NCI-H524 treated with DMSO at 0.1 percent for 48 hours (cell line): ENCODE measurements around the gene TFG.

Experiments
- DNase-seq: peaks from one replicate; lab custom pipeline; 2025; lab: John Stamatoyannopoulos, UW

TFG gene

DNA sequence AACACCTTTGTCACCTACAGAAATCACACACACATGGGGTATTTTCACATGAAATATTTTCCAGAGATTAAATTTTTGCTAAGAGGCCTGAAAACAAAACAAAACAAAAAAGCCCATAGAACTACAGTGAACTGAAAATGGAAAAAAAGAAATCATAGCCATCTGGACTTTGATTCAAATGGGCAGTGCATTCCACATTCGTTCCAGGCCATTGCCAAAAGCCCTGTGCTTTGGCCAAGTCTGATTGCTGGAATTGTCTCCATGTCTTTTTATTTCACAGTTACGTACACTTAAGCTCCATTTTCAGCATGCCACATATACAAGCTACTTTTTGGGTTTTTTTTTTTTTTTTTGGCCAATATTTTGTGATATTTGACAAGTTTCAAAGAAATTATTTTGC is 47.1 kb downstream of the TFG start:
- no peak for DNase-seq

DNA sequence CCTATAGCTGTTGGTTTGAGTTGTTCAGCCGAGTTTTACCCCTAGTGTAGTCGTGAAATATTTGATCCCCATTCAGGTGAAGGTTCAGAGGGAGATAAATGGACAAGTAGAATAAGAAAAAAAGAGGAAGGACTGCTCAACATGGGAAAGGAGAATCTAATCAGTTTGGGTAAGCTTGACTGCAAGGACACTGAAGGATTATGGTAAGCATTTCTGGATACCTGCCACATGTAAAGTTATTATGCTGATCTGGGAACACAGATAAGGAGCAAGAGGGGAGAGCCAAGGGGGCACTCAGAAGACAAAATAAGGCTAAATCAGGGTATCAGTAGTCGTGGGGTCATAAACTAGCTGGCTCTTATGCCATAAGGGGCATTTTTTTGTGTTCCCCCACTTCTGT is 49.9 kb downstream of the TFG start:
- no peak for DNase-seq

DNA sequence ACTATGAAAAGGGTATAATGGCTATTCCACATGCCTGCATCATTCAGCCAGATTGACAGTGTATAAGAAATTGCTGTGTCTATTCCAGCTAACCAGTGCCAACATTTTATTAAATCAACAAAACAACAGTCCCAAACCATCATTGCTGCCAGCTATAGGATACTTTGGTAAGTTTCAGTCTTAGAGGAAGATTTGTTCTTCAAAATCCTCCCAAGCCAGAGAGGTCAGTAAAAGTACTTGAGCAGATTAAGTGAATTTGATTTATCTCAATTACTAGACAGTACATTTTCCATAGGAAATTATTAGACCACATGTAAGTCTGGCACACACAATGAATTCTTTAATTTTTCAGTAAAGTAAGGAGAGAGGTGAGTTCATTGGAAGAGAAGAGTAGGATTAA is 50.7 kb downstream of the TFG start:
- no peak for DNase-seq

DNA sequence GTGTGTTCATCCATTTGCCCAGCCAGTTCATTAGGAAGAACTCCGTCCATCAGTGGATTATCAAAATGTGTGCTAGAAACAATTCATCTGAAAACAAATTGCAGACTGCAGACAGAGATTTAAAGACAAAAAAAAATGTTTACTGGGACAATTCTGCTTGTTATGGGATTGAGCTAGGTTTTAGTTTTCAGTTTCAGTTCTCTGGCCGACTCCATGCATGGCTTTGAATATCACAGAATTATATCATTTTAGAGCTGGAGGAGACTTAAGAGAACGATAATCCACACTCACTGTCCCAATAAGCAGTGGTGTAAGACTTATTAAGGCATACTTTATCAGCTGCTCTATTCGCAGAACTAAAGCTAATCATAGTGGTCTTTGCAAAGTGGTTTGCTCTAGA is 51.1 kb downstream of the TFG start:
- DNase-seq, result no peak

DNA sequence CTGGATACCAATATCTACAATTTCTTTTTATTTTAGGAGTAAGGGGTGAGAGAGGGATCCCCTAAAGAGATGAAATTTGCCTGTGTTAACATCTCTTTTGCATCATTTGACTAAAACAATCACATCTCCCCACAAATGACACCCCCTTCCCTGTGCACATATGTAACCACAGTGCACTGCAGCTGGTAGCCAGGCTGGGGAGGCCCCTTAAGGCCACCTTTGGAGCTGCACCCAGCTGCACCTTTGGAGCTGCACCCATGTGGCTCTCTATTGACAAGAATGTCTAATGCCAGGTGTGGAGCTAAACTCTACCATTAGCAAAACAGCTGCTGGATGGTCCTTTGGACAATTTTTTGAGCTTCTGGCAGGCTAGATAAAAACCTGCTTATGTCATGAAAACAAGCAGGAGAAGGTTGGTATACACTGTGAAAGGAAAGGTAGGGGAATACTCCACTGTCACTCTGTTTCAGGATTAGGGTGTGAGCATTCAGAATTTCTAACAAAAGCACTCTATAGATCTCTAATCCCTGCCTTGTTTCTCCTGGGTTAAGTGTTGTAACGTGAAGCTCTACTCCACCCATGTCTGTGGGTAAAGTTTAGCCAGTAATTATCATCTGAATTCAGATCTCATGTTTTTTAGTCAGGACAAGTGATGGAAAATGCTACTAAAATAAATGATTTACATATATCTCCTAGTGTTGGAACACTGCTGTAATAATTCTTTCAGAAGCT is 52.1 kb downstream of the TFG start:
- peak; percentile 18 for DNase-seq

DNA sequence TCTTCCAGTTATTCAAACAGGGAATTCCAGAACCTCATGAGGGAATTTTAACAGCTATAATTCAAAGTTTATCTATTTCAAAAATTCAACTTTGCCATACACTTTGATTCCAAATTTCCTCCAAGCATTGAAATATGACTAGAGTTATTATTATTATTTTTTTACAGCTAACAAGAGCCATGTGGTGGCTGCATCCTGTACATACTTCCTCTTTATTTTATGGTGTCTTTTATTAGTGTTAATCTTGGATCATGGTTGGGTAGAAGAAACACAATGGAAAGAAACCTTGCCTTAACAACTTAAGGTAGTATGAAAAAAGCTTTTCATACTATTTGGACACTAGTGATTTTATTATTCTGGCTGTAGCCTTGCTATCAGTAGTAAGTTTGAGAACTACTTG is 52.7 kb downstream of the TFG start:
- no peak for DNase-seq

DNA sequence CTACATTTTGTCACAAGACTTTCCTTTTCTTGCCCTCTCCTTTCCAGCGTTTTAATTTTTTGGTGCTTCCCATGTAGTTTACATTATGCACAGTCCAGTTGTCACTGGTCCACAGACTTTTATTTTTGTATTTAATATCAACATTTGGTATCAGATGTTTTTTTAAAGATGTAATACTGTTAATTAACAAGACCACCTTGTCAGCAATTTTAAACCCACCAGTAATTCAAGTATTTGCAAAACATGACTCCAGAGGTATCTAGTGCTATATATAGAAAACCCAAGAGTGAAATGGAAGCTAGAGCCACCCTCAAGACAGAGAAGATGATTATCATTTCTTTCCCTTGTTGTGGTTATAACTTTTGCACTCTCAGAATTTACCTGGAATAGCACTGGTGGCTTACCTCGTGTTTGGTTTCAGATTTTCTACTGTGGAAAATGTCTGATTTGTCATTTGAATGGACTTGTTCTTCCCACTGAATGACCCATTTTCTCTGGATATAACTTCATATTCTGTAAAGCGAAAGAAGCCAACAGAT is 56.2 kb downstream of the TFG start:
- DNase-seq, result no peak

DNA sequence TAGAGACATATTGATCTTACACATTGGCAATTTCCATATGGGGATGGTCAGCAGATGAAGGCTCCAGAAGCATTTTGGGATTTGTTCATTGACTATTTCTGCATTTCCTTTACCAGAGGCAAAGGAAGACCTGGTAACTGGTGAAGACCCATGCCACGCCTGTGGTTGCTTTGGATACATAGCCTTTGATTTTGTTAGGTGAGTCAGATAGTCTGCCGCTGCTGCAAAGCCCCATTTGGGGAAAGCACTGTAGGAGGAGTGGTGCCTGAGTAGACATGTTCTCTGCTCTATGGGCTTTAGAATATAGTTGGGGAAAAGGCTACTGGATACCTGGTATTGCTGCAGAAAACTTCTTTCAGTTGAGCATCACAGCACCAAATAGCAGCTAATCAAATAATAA is 56.8 kb downstream of the TFG start:
- no peak for DNase-seq

DNA sequence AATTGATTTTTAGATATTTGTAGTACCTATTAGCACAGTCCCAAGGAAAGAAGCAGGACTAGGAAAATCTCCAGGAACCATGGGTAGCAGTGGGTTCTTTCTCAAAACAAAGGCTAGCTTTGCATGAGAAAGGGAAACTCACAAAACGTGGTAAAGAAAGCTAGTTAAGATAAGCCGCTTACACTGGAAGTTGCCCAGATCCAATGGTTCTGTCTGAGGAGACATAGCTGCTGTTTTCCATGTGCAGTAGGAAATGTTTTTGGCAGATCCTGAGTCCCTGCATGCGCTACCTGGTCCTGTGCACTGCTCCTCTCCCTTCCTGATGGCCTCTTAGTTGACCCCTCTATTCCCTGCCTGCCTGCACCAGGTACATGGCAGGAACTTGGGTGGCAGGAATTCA is 60.4 kb downstream of the TFG start:
- DNase-seq, result no peak

DNA sequence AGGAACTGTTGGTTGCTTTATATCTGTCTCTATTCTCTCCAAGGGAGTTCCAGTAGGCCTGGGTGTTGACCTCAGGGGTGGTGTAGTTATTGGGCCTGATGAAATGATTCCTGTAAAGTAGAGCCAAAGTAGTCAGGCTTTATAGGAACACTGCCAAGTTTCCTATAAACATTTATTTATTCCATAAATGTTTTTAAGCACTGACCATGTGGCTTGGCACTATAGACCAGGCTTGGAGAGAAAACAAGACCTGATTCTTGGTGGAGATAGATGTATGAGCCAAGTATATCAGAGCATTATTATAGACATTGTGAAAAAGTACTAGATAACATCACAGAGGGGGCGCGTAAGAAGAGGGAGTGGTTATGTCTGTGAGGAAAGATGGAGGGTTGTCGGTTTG is 65.9 kb downstream of the TFG start:
- DNase-seq, result no peak

DNA sequence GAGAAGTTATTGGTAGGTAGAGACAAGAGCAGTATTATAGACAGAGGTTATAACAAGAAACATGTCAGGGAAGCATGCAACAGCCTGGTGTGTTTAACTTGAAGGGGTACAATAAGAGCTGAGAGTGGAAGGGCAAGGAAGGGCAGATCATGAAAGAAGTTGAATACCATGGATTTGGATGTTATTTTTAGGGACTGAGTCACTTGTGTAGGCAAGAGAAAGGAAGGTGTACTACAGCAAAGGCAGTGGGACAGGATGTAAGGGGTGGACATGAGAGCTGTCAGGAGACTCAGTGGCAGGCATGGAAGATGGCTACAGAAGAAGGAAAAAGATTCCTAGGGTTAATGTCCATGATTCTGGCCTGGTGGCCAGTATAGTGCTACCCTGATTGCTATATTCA is 66.4 kb downstream of the TFG start:
- DNase-seq, result no peak

DNA sequence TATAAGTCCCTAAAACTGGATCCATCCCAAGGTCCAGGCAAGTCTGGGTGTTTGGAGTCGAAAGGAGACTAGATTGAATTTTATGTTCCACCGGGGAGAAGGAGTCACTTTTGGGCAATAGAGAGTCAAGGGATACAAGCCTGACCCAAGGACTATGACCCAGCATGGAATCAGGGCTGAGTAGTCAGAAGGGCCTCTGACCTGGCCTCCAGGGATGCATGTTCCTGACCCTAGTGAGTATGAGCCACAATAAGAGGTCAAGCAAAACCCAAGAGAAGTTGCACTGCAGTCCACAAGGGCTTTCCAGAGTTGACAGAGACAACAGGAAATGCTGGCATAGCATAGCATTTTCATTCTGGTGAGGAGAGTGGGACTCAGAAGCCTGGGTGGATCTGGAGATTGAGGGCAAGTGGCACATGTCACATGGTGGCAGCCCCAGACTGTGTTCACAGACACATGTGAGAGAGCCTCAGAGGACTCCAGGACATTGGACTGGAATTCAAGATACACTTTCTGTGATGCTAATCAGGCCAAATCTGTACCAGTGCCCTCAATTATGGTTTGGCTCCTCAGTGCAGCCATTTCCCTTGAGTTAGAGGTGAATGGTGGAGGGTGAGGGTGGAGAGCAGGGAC is 66.9 kb downstream of the TFG start:
- DNase-seq, result no peak

DNA sequence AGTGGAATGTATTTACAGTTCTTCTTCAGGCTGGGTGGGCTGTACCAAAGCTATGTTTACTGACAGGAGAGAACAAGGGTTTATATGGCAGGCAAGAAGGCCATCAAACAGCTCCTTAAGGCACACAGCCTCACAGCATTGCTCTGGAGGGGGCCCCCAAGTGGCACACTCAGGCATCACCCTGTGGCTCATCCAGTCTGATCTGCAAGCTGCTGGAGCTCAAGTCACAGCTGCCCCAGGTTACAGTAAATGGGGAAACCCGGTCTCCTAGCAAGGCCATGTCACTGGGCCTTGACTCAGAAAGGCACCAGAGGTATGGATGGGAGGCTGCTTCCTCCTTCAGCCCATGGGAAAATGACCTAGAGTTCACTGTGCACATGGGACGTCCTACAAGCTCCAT is 67.5 kb downstream of the TFG start:
- DNase-seq, result no peak

DNA sequence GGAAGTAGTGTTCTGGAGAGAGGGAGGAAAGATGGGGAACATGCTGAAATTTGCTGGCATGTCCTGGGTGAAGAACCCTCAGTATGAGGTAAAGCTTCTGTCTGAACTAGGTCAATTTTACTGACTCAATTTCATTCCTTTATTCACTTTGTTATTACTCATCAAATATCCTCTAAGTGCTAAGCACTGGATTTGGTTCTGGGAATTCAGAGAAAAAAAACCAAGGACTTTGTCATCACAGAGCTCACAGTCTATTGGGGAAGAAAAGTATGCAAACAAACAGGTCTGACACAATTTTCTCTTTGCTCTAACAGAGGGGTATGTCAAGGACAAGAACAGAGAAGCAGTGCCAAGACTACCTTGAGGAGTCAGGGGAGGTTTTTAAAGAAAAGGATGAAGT is 68.0 kb downstream of the TFG start:
- DNase-seq, result no peak

DNA sequence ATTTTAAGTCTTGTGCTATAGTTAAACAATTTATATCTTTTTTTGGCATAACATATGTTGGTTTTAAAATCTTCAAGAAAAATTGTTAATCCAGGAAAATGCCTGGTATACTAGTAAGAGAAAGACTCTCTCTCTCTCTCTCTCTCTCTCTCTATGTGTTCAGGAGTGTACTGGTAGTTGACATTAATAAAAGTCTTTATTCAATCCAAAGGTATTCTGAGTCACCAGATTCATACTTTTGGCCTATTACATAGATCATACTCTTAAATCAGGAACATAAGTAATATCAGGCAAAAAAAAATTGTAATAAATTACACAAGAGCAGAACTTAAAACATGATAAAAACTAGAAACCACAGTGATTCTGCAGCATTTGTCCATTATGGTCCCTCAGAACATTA is 70.2 kb downstream of the TFG start:
- DNase-seq, result no peak

DNA sequence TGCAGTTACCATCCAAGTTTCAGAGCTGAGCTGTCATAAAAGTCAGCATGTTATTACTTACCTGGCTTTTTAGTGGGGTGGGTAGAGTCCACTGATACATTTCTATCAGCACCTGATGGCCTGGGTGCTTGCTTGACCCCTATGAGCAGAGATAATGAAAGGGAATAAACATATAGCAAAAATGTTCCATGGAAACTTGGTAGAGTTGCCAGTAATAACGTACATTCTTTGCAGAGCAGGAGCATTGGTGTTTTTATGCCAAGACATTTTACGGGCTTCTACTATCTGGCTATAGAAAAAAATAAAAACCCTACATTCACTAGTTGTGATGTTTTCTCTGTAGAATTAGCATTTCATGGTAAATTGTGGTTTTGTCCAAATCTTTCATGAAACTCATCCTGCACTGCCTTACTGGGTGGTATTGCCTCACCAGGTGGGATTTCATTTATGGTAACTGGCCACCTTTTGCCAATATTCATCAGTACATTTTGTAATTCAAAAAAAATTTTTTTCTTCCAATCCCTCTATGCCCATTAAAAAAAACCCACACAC is 70.9 kb downstream of the TFG start:
- no peak for DNase-seq

DNA sequence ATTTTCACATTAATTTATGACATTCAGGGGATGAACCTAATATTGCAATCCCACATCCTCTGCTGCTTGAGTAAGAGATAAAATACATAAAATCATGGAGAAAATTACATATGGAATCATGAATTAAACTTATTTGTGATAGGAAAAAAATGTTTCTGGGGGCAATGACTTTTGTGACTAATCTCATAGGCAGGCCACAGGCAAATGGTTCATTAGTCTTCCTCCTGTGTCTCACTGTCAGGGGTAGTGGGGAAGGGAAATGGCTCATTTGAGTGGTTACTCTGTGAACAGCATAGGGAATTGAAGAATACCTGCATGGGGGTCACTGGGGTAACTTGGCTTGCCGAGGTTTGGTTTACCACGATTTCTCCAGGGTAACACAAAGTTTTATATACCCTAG is 72.0 kb downstream of the TFG start:
- DNase-seq, result no peak

DNA sequence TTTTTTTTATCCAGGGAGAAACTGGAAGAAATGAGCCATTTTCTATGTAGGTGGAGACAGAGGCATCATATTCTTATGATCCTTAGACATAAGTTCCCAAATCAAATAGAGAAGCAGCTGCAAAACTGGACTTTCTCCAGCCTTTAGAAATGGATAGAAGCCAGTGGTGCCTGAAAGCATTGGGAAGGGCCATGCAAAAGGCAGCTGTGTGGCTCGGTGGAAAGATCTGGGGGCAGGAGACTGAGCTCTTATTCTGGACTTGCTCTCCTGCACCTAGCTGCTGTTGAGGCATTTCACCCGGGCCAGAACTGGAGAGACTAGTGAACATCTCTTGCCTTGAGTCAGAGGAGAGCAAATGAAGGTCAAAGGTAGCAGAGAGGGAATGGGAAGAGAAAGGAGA is 73.1 kb downstream of the TFG start:
- DNase-seq, result no peak

DNA sequence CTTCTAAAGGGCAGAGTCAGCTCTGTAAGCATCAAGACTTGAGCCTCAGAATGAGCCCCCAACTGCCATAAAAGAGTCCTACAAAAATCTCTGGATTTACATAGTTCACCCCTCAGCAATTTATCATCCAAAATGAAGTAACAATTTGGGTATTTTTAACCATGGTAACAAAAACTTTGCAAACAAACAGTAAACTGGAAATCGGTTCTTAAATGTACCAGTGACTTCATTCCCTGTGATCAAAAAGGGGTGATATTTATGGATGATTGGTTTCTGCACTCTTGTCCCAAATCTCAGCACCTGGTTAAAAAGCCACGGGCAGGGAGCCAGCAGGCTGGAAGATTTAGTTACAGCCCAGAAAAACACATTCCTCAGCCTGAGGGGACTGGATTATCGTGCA is 73.6 kb downstream of the TFG start:
- DNase-seq, result peak; percentile 50

DNA sequence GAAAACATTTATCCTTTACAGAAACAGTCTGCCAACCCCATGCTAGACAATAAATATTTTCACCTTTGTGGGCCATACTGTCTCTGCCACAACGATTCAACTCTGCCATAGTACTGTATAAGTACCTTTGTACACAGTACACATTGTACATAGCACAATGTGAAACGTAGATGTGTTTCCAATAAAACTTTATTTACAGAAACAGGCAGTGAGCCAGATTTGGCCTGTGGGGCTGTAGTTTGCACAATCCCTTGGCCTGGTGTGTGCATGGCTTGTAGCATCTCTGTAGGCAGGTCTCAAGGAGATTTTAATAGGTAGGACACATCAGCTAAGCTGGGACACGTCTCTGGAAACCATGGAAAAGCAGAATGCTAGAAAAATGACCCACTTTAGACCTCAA is 74.3 kb downstream of the TFG start:
- DNase-seq, result no peak

DNA sequence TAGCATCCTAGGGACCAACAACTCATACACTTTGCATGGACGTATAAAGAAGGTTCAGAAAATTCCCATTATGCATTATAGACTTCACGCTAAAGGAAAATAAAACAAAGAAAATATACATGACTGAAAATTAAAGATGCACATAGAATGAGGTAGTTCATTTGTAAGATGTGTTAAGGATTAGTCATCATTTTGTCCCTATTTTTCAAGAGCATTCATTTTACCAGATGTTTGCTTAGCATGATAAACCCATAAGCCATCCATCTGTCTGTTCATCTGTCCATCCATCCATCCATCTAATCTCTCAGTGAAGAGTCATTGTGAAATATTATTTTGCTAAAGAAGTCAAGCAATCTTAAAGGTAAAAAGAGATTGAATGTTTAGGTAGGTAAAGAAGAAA is 80.3 kb downstream of the TFG start:
- DNase-seq, result peak; percentile 98

DNA sequence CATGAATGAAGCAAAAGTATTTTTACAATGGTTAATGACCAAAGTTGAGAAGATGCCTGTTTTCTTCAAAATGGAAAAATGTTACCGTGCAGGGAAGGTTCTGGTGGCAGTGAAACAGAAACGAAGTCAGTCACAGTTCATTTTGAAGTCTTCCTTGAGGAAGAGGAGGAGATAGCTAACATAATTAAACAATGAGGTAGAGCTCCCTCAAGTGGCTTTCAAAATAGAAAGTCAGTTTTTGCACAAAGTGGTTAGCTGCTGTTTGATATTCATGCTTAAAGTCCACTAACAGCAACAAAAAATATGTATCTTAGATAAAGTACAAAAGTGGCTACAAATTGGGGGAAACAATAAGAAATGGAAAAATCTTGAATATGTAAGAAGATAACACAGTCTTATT is 87.3 kb downstream of the TFG start:
- DNase-seq, result no peak

DNA sequence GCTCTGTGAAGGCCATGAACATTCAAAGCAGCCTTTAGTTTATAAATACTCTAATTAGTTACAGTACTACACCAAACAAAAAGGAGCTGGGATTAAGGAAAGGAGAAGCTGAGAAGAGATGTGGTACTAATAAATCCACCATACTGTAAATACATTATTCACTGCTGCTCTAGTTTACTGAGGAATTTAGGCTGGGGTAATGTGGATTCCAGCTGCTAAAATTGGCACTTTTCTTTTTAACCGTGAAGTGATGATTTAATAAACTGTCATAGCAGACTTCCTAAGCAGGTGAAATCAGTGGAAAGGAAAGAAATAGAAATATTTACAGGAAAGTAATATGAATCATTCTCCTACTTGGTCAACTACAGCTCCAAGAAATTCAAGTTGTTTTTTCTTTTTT is 88.7 kb downstream of the TFG start:
- no peak for DNase-seq
